ENCODE results near the gene VSTM2A.

DNA sequence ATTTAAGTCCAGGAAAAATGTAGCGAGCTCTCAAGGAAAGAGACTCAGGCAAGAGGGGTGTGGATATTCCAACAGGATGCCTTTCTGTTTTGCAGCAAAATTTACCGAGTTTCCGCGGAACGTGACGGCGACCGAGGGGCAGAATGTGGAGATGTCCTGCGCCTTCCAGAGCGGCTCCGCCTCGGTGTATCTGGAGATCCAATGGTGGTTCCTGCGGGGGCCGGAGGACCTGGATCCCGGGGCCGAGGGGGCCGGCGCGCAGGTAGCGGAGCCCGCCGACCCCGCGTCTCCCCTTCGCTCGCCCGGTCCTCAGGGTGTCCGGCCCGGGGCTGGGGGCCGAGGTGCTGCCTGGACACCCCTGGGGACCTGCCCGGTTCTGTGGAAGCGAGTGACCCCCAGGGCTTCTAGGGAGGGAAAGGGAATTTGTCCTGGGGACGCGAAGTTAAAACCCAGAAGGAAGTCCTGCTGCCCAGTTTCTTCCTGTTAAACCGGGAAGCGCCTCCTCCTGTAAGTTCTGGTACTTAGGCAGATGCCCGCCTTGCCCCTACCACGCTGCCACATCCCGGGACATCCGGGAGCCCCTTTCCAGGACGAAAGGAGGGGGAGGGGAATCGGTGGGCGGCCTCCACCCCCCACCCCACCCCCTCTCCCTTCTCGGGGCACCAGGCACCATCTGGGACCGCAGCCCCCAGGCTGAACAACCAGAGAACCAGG lies 2.5 kb downstream of the VSTM2A start:
- TF ChIP-seq, protein P1, sequence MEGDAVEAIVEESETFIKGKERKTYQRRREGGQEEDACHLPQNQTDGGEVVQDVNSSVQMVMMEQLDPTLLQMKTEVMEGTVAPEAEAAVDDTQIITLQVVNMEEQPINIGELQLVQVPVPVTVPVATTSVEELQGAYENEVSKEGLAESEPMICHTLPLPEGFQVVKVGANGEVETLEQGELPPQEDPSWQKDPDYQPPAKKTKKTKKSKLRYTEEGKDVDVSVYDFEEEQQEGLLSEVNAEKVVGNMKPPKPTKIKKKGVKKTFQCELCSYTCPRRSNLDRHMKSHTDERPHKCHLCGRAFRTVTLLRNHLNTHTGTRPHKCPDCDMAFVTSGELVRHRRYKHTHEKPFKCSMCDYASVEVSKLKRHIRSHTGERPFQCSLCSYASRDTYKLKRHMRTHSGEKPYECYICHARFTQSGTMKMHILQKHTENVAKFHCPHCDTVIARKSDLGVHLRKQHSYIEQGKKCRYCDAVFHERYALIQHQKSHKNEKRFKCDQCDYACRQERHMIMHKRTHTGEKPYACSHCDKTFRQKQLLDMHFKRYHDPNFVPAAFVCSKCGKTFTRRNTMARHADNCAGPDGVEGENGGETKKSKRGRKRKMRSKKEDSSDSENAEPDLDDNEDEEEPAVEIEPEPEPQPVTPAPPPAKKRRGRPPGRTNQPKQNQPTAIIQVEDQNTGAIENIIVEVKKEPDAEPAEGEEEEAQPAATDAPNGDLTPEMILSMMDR (conservative IDR thresholded peaks at IDR 0.05), result no peak
- TF ChIP-seq EZH2 (IDR thresholded peaks at IDR 0.05; ENCODE audit: low read depth), result no peak

Measured in PC-9 (cell line).